Epithelial cell of proximal tubule (primary cell): Measurements from ENCODE around the gene PREB. TPM values are rescaled to one million over a fixed set of nuclear protein-coding genes. Genes with fewer than 3 reads are reported as not detected.

Experiments
- DNase-seq: peaks from one replicate; pipeline ENCODE4 v3.0.0-alpha.2; 2011; ENCODE audit warnings: low read depth
- H3K4me3 ChIP-seq: 2 replicates; pipeline ENCODE4 v1.5.1; 2011; ENCODE audit warnings: low read depth, mild to moderate bottlenecking, low read length
- CTCF ChIP-seq: conservative IDR thresholded peaks from 2 replicates; pipeline ENCODE4 v1.5.1; 2012; ENCODE audit warnings: low read depth, mild to moderate bottlenecking, low read length
- total RNA-seq: library from RNA; depleted of rRNA; stranded (reverse); fragments of >200 nt; gene quantifications from 2 replicates; pipeline ENCODE4 v1.2.3, GENCODE V29; 2015

The PREB gene
- total RNA-seq, 1 donor from 2014 or later = 53.3 TPM

- H3K4me3 ChIP-seq = no peak overlapping the region
- TF ChIP-seq CTCF = no peak
- DNase-seq = no peak
Observed at GRCh38 chr2:27143285-27143684, 8.8 kb upstream of the PREB start.

DNA sequence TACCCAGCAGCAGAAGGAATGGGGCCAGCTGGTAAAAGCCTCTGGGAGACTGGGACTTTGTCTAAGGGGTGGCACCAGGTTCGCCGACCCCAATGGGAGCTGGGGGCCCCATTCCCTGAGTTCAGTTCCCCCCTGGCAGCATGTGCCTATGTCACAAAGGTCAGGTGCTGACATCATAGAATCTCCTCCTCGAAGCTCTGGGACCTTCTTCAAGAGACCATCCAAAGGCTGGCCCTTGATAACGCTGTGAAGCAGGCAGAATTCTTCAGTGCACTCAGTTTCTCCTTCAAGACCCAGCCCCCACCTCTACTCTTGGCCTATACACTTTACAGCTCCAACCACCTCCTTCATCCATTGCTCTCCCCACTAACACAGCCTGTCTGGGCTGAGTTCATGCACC lies 4.9 kb upstream of the PREB start, which contains the start of gene PRR30:
Gene PRR30, minus strand, starts transcription at position 101 of the 400 bp plus-strand sequence. CDS start 1,081 bp downstream, outside the sequence.
- no peak for TF ChIP-seq CTCF
- no peak within 1 kb of the TSS for H3K4me3 ChIP-seq

DNA sequence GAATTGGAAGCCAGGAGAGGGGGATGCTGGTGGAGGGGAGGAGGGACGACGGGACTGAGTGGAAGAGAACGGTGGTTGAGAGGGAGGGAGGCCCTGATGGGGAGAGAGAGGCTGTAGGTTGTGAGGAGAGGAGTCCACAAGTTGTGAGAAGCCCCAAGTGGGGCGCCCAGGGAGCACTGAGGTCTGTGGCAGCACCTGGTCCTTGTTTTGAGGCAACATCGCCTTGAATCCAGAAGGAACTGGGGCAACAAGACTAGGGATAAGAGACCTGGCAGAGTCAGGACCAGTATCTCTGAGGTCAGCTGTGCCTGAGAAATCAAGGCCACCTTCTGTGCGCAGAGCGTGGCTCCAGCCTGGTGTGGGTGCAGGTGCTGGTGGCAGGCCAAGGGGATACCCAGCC lies 3.7 kb upstream of the PREB start:
- DNase-seq = no peak
- no peak overlapping the region for H3K4me3 ChIP-seq
- TF ChIP-seq CTCF = no peak

More for the DNA sequence above, 4.9 kb upstream of the PREB start, which contains the start of gene PRR30:
- no peak for DNase-seq

DNA sequence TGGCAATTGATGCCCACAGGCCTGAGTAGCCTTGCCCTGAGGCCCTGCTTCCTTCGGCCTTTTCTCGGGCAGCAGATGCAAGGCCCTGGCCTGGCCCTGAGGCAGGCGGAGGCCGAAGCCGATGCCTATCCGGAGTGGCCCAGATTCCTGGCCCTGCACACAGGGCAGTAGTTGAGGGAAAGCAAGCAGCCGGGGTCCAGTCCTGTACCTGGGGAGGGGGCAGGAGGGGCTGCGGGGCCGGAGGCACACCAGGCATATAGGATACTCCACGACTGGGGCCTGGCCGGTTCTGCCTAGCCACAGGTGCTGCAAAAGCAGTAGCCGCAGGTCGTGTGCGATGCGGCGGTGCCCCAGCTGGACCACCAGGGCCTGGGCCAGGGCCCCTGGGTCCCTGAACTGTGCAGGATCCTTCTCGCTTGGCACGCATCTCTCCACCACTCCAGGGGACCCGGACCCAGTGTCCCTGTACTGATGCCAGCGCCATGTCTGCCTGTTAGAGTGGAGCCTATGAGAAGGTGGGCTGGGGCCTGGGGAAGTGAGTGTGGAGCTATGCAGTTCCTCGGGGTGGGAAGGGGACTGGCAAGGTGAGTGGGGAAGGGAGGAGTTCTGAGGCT lies 3.0 kb upstream of the PREB start:
- no peak for TF ChIP-seq CTCF
- H3K4me3 ChIP-seq = no peak overlapping the region
- DNase-seq = no peak

DNA sequence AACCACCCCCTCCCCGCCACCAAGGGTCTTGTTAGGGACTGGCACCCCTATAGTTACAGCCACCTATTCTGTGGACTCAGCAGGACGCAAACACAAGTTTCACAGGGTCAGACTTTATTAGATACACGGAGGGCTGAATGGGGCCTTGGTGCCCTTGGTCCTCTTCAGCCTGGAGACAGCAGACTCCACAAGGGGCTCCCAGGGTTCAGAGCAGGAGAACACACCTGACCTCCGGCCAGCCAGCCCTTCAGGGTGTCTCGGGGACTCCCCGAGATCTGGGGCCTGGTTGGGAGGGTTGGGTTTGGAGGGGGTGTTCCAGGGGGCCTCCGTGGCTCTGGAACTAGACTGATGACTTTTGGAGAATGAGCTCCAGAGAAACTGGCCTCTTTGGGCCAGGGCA lies 2.3 kb upstream of the PREB start:
- TF ChIP-seq CTCF = no peak
- DNase-seq = no peak
- no peak overlapping the region for H3K4me3 ChIP-seq

DNA sequence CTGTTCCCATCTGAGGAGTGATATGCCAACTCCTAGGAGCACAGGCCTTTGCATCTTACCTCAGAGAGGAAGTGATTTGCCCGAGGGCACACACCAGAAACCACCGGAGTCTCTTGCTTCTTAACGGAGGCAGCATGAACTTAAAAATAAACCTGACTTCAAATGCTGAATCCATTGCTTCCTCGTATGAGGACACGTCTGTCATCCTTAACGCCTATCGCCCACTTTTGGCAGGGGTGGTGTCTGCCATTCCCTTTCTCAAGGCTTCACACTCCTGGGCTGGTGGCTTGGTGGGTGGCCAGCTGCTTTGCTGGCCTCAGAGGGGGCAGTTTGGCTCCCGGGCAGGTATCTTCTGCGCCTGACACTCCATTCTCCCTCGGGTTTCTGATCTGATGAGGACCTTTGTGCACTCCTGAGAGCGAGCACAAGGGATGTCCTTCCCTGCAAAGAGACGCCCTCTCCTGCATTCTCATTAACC lies 1.1 kb upstream of the PREB start:
- DNase-seq = no peak
- no peak overlapping the region for H3K4me3 ChIP-seq
- no peak for TF ChIP-seq CTCF

- no peak for TF ChIP-seq CTCF
- peak overlapping the region; percentile 75 for H3K4me3 ChIP-seq
- no peak for DNase-seq
Observed at GRCh38 chr2:27134781-27135477, 493 bp upstream of the PREB start.
